Neutrophil (primary cell): Measurements from ENCODE around the gene SRSF12.
"Not testable (repeated sequence)": the region's sequence is repeated elsewhere in the genome, so short reads cannot be mapped to it uniquely, and the experiment has no call there.

Source experiments
- H3K27ac ChIP-seq: fragments of 200-600 bp; sonication (generic); 2 replicates; pipeline ENCODE4 v1.5.1; 2016; ENCODE audit warnings: mild to moderate bottlenecking, moderate library complexity
- H3K27me3 ChIP-seq: fragments of 200-600 bp; sonication (generic); 2 replicates; pipeline ENCODE4 v1.6.0; 2016; ENCODE audit warnings: mild to moderate bottlenecking
- H3K36me3 ChIP-seq: fragments of 200-600 bp; sonication (generic); 2 replicates; pipeline ENCODE4 v1.5.1; 2017
- H3K4me1 ChIP-seq, 2 experiments: fragments of 200-600 bp in 1 of 2; sonication (generic) in 1 of 2; 1 replicate in 1 of 2; 2 replicates in 1 of 2; pipeline versions ENCODE4 v1.5.1 to v1.6.1; 2013 to 2016; ENCODE audit warnings: low read depth in 1 of 2, low read length in 1 of 2, mild to moderate bottlenecking in 1 of 2, moderate library complexity in 1 of 2; ENCODE audit not compliant: control insufficient read depth in 1 of 2, insufficient read depth in 1 of 2
- H3K4me3 ChIP-seq, 2 experiments: fragments of 200-600 bp in 1 of 2; sonication (generic) in 1 of 2; 1 replicate in 1 of 2; 2 replicates in 1 of 2; pipeline ENCODE4 v1.5.1; 2013 to 2016; ENCODE audit warnings: low read depth in 1 of 2, low read length in 1 of 2, mild to moderate bottlenecking in 1 of 2, moderate library complexity in 1 of 2
- H3K9me3 ChIP-seq: fragments of 200-600 bp; sonication (generic); 2 replicates; pipeline ENCODE4 v1.5.1; 2016
- CTCF ChIP-seq: fragments of 200-600 bp; sonication (generic); IDR thresholded peaks from 2 replicates; pipeline ENCODE4 v1.5.1; 2016; ENCODE audit warnings: antibody characterized with exemption

Gene SRSF12

GRCh38 chr6:89133981-89134380 is 16.1 kb upstream of the SRSF12 start:
- no peaks in the 10 kb centered on the region for H3K36me3 ChIP-seq
- H3K27me3 ChIP-seq = no peaks in the 10 kb centered on the region
- no peaks in the 10 kb centered on the region for H3K9me3 ChIP-seq
- peaks cover 0 to 6% of the 10 kb centered on the region in 2 experiments for H3K4me1 ChIP-seq
- H3K4me3 ChIP-seq = no peak overlapping the region
- no peak for TF ChIP-seq CTCF
- no peak overlapping the region for H3K27ac ChIP-seq

- peak overlapping the region; percentile 66 for H3K27ac ChIP-seq
- H3K4me3 ChIP-seq = no peak overlapping the region
- no peaks in the 10 kb centered on the region for H3K36me3 ChIP-seq
- no peaks in the 10 kb centered on the region for H3K9me3 ChIP-seq
- no peak for TF ChIP-seq CTCF
- H3K27me3 ChIP-seq = no peaks in the 10 kb centered on the region
- peaks cover 4 to 20% of the 10 kb centered on the region in 2 experiments for H3K4me1 ChIP-seq
These were observed 14.2 kb upstream of the SRSF12 start for GRCh38 chr6:89132057-89132456.

- Histone ChIP-seq H3K27me3 (no peaks in the 10 kb centered on the region), H3K4me3 (no peak overlapping the region), H3K36me3 (no peaks in the 10 kb centered on the region), H3K27ac (peak overlapping the region; percentile 66), H3K9me3 (no peaks in the 10 kb centered on the region), H3K4me1 (peaks cover 4 to 20% of the 10 kb centered on the region in 2 experiments)
- no peak for TF ChIP-seq CTCF
These were observed 13.7 kb upstream of the SRSF12 start for GRCh38 chr6:89131599-89131998.

DNA sequence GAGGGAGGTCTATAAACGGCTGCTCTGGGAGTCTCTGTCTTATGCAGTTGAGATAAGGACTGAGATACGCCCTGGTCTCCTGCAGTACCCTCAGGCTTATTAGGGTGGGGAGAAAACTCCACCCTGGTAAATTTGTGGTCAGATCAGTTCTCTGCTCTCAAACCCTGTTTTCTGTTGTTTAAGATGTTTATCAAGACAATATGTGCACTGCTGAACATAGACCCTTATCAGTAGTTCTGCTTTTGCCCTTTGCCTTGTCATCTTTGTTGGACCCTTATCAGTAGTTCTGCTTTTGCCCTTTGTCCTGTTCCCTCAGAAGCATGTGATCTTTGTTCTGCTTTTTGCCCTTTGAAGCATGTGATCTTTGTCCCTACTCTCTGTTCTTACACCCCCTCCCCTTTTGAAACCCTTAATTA is 10.4 kb upstream of the SRSF12 start:
- not testable (repeated sequence) for H3K4me3 ChIP-seq, H3K27me3 ChIP-seq, H3K36me3 ChIP-seq, H3K9me3 ChIP-seq
- Histone ChIP-seq H3K4me1 (peaks cover 4 to 20% of the 10 kb centered on the region in 2 experiments), H3K27ac (peak overlapping the region; percentile 82)

DNA sequence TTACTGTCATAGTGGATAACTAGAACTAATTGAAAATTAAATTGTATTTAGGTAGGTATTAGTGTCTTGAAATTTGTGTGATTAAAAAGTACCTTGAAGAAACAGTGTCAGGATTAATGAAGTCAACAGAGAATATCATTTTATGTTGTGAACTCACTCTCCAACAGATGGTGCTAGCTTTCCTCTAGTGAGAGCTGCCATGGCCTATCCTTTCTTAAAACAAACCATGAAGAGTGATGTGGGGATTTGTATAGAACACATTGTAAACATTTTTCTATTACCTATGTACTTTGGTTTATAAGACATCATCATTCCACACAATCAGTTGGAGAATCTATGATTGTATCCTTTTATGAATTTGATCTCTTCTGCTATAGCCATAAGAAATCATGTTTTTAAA is 4.8 kb upstream of the SRSF12 start:
- peaks cover 10% of the 10 kb centered on the region for H3K27me3 ChIP-seq
- no peak overlapping the region for H3K27ac ChIP-seq
- H3K9me3 ChIP-seq = no peaks in the 10 kb centered on the region
- peaks cover 0 to 3% of the 10 kb centered on the region in 2 experiments for H3K4me1 ChIP-seq
- no peak for TF ChIP-seq CTCF
- no peaks in the 10 kb centered on the region for H3K36me3 ChIP-seq
- H3K4me3 ChIP-seq = no peak overlapping the region

GRCh38 chr6:89121934-89122333 is 4.1 kb upstream of the SRSF12 start:
- Histone ChIP-seq H3K4me1 (peaks cover 4 to 8% of the 10 kb centered on the region in 2 experiments), H3K27ac (no peak overlapping the region), H3K4me3 (no peak overlapping the region), H3K9me3 (no peaks in the 10 kb centered on the region), H3K36me3 (no peaks in the 10 kb centered on the region), H3K27me3 (peaks cover 10% of the 10 kb centered on the region)
- TF ChIP-seq CTCF = no peak
